Neutrophil (primary cell): Measurements from ENCODE around the gene HMGXB4.

ENCODE experiments used
- H3K27ac ChIP-seq: fragments of 200-600 bp; sonication (generic); 2 replicates; pipeline ENCODE4 v1.5.1; 2016; ENCODE audit warnings: mild to moderate bottlenecking, moderate library complexity
- H3K27me3 ChIP-seq: fragments of 200-600 bp; sonication (generic); 2 replicates; pipeline ENCODE4 v1.6.0; 2016; ENCODE audit warnings: mild to moderate bottlenecking
- H3K36me3 ChIP-seq: fragments of 200-600 bp; sonication (generic); 2 replicates; pipeline ENCODE4 v1.5.1; 2017
- H3K4me1 ChIP-seq, 2 experiments: fragments of 200-600 bp in 1 of 2; sonication (generic) in 1 of 2; 1 replicate in 1 of 2; 2 replicates in 1 of 2; pipeline versions ENCODE4 v1.5.1 to v1.6.1; 2013 to 2016; ENCODE audit warnings: low read depth in 1 of 2, low read length in 1 of 2, mild to moderate bottlenecking in 1 of 2, moderate library complexity in 1 of 2; ENCODE audit not compliant: control insufficient read depth in 1 of 2, insufficient read depth in 1 of 2
- H3K4me3 ChIP-seq, 2 experiments: fragments of 200-600 bp in 1 of 2; sonication (generic) in 1 of 2; 1 replicate in 1 of 2; 2 replicates in 1 of 2; pipeline ENCODE4 v1.5.1; 2013 to 2016; ENCODE audit warnings: low read depth in 1 of 2, low read length in 1 of 2, mild to moderate bottlenecking in 1 of 2, moderate library complexity in 1 of 2
- H3K9me3 ChIP-seq: fragments of 200-600 bp; sonication (generic); 2 replicates; pipeline ENCODE4 v1.5.1; 2016
- TF ChIP-seq, protein P1 (sequence below): fragments of 200-600 bp; sonication (generic); IDR thresholded peaks from 2 replicates; pipeline ENCODE4 v1.5.1; 2016; ENCODE audit warnings: antibody characterized with exemption

HMGXB4 gene, protein sequence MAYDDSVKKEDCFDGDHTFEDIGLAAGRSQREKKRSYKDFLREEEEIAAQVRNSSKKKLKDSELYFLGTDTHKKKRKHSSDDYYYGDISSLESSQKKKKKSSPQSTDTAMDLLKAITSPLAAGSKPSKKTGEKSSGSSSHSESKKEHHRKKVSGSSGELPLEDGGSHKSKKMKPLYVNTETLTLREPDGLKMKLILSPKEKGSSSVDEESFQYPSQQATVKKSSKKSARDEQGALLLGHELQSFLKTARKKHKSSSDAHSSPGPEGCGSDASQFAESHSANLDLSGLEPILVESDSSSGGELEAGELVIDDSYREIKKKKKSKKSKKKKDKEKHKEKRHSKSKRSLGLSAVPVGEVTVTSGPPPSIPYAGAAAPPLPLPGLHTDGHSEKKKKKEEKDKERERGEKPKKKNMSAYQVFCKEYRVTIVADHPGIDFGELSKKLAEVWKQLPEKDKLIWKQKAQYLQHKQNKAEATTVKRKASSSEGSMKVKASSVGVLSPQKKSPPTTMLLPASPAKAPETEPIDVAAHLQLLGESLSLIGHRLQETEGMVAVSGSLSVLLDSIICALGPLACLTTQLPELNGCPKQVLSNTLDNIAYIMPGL

DNA sequence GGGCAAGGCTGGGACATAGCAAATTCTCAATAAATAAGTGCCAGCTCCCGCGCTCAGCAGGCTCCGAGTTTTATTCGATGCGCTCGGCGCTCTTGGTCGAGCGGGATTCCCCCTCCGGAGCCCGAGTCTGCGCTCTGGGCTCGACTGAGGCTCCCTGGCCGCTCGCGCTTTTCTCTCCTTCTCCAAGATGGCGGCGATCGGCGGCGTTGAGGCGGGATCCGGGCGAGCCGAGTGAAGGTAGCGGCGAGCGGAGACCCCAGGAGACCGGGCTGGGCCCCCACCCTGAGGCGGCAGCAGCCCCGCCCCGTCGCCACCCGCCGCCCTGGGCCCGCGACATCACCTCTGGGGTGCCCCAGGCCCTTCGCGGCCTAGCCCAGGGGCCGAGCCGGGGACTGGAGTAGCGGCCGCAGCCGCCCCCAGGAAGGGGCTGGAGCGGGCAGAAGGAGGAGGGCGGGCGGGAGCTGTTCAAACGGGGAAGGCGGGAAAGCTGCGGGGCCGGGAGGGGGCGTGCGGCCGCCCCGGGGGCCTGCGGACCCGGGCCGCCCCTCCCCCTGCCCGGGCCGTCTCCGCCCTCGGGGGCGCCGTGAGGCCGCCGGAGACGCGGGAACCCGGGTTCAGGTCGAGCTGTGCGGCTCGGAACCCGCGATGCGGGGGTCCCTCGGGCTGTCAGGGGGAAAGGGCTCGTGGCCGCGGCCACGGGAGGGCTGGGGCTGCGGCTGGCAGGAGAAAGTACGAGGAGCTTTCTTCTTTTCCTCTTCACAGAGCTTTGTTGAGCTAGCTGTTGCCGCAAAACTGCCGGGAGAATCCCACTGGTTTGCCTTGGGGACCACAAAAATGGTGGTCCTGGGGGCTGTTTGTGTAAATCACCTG, at the start of gene HMGXB4:
Gene HMGXB4, plus strand, starts transcription at position 173 of the 870 bp plus-strand sequence. CDS start 4,898 bp downstream, outside the sequence.
- Histone ChIP-seq H3K9me3 (no peaks in the 10 kb centered on the region), H3K36me3 (no peaks in the 10 kb centered on the region), H3K4me1 (peaks cover 15 to 16% of the 10 kb centered on the region in 2 experiments), H3K4me3 (peak within 1 kb of the TSS; percentile 72 to 96), H3K27ac (peak within 1 kb of the TSS; percentile 87), H3K27me3 (no peaks in the 10 kb centered on the region)
- TF ChIP-seq, protein P1, sequence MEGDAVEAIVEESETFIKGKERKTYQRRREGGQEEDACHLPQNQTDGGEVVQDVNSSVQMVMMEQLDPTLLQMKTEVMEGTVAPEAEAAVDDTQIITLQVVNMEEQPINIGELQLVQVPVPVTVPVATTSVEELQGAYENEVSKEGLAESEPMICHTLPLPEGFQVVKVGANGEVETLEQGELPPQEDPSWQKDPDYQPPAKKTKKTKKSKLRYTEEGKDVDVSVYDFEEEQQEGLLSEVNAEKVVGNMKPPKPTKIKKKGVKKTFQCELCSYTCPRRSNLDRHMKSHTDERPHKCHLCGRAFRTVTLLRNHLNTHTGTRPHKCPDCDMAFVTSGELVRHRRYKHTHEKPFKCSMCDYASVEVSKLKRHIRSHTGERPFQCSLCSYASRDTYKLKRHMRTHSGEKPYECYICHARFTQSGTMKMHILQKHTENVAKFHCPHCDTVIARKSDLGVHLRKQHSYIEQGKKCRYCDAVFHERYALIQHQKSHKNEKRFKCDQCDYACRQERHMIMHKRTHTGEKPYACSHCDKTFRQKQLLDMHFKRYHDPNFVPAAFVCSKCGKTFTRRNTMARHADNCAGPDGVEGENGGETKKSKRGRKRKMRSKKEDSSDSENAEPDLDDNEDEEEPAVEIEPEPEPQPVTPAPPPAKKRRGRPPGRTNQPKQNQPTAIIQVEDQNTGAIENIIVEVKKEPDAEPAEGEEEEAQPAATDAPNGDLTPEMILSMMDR: peak; percentile 56

DNA sequence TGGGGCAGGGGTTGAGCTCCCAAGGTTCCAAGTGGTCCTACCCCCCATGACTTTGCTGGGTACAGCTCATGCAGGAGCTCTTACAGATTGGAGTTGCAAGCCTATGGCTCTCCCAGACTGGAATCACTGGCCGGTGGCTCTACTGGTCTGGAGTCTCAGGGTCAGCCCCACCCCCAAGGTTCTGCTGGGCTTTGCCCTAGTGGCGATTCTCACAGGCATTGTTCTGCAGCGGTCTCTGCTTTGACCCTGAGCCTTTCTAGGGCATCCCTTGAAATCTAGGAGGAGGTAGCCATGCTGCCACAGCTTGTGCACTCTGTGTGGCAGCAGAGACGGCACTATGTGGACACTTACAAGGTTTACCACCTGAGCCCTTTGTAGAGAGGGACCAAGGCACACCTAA, 49.3 kb upstream of the HMGXB4 start:
- Histone ChIP-seq H3K36me3 (no peaks in the 10 kb centered on the region), H3K4me1 (no peaks in the 10 kb centered on the region), H3K27ac (no peak overlapping the region), H3K27me3 (peaks cover 3% of the 10 kb centered on the region), H3K9me3 (no peaks in the 10 kb centered on the region), H3K4me3 (no peak overlapping the region)
- TF ChIP-seq, protein P1: no peak

DNA sequence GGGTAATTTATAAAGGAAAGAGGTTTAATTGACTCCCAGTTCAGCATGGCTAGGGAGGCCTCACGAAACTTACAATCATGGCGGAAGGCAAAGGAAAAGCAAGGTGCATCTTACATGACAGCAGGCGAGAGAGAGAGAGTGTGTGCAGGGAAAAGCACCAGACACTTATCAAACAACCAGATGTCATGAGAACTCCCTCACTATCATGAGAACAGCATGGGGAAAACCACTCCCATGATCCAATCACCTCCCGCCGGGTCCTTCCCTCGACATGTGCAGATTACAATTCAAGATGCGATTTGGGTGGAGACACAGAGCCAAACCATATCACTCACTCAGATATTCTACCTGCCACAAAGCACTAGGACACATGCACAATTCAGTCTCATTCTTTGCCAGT, 48.1 kb upstream of the HMGXB4 start:
- no peaks in the 10 kb centered on the region for H3K4me1 ChIP-seq
- H3K9me3 ChIP-seq: no peaks in the 10 kb centered on the region
- H3K27ac ChIP-seq: no peak overlapping the region
- H3K4me3 ChIP-seq: no peak overlapping the region
- no peaks in the 10 kb centered on the region for H3K36me3 ChIP-seq
- TF ChIP-seq, protein P1: no peak
- peaks cover 3% of the 10 kb centered on the region for H3K27me3 ChIP-seq

DNA sequence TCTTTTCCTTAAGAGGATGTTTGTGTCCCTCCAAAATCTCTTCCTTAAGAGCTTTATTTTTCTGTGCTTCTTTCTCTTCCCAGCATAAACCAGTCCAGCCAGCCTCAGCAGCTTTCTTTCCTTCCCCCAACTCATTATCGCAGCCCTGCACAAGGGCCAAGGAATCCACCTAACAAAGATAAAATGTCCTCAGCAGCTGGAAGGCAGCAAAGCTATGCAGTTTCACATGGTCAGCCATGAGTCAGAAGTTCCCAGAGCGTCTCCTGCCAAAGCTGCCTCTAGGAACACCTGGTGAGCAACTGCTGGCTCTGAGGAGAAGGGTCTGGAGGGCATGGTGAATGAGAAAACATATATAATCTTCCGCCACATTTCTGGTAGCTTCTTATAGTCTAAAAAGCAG, 45.3 kb upstream of the HMGXB4 start:
- Histone ChIP-seq H3K36me3 (no peaks in the 10 kb centered on the region), H3K4me3 (no peak overlapping the region), H3K27me3 (no peaks in the 10 kb centered on the region), H3K4me1 (no peaks in the 10 kb centered on the region), H3K9me3 (no peaks in the 10 kb centered on the region), H3K27ac (no peak overlapping the region)
- TF ChIP-seq, protein P1: no peak

DNA sequence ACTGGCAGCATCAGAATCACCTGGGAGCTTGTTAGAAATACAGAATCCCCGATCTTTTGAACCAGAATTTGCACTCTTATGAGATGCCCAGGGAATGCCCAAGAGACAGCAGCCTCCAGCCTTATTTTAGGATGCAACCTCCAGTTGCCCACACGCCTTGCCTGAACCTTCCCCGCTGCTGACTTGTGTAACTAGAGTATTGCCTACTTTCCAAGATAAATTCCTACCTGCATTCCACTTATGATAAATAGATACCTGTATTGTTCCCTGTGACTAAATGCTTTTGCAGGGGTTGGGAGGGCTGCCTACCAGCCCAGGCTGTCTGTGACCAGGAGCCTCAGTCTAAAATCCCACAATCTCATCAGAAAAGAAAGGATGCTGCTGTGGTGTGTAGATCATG, 44.3 kb upstream of the HMGXB4 start:
- no peaks in the 10 kb centered on the region for H3K4me1 ChIP-seq
- H3K27me3 ChIP-seq: no peaks in the 10 kb centered on the region
- no peak overlapping the region for H3K4me3 ChIP-seq
- no peak overlapping the region for H3K27ac ChIP-seq
- TF ChIP-seq, protein P1: no peak
- no peaks in the 10 kb centered on the region for H3K9me3 ChIP-seq
- H3K36me3 ChIP-seq: no peaks in the 10 kb centered on the region
